MM.1S (cell line): ENCODE data around the gene TNFRSF25.

Experiments used
- DNase-seq: peaks from one replicate; pipeline ENCODE4 v3.0.0-alpha.2; 2015
- H2AFZ ChIP-seq: fragments of 300-600 bp; sonication (generic); 2 replicates; pipeline ENCODE4 v1.6.0; 2016; ENCODE audit warnings: antibody characterized with exemption, low read length
- H3F3A ChIP-seq: fragments of 300-600 bp; sonication (generic); 2 replicates; pipeline ENCODE4 v1.6.1; 2016; ENCODE audit warnings: mild to moderate bottlenecking, antibody characterized with exemption, low read length, moderate library complexity, mixed read lengths; ENCODE audit not compliant: insufficient read depth
- H3K27ac ChIP-seq: fragments of 300-600 bp; sonication (generic); 2 replicates; pipeline ENCODE4 v1.5.1; 2016; ENCODE audit warnings: mild to moderate bottlenecking, low read length
- H3K27me3 ChIP-seq: fragments of 300-600 bp; sonication (generic); replicated peaks from 2 replicates; pipeline ENCODE4 v1.6.0; 2016; ENCODE audit warnings: low read length; ENCODE audit not compliant: insufficient read depth
- H3K36me3 ChIP-seq: fragments of 300-600 bp; sonication (generic); replicated peaks from 2 replicates; pipeline ENCODE4 v1.6.1; 2016; ENCODE audit warnings: mild to moderate bottlenecking, low read length, mixed read lengths; ENCODE audit not compliant: insufficient read depth
- H3K4me1 ChIP-seq: fragments of 300-600 bp; sonication (generic); 2 replicates; pipeline ENCODE4 v1.6.1; 2016; ENCODE audit warnings: low read length, mixed read lengths
- H3K4me2 ChIP-seq: fragments of 300-600 bp; sonication (generic); 2 replicates; pipeline ENCODE4 v1.6.0; 2016; ENCODE audit warnings: low read depth, low read length
- H3K4me3 ChIP-seq: fragments of 300-600 bp; sonication (generic); 2 replicates; pipeline ENCODE4 v1.5.1; 2016; ENCODE audit warnings: low read length, mixed read lengths
- H3K79me2 ChIP-seq: fragments of 300-600 bp; sonication (generic); 2 replicates; pipeline ENCODE4 v1.6.1; 2016; ENCODE audit warnings: mixed run types, low read length, mixed read lengths
- H3K9ac ChIP-seq: fragments of 300-600 bp; sonication (generic); 2 replicates; pipeline ENCODE4 v1.6.1; 2016; ENCODE audit warnings: low read length, mixed read lengths
- H3K9me2 ChIP-seq: fragments of 300-600 bp; sonication (generic); replicated peaks from 2 replicates; pipeline ENCODE4 v1.6.1; 2016; ENCODE audit warnings: mild to moderate bottlenecking, low read length, mixed read lengths; ENCODE audit not compliant: insufficient read depth
- H3K9me3 ChIP-seq: fragments of 300-600 bp; sonication (generic); replicated peaks from 2 replicates; pipeline ENCODE4 v1.6.1; 2016; ENCODE audit warnings: mild to moderate bottlenecking, low read length, mixed read lengths; ENCODE audit not compliant: insufficient read depth
- H4K20me1 ChIP-seq: fragments of 300-600 bp; sonication (generic); 2 replicates; pipeline ENCODE4 v1.6.1; 2016; ENCODE audit warnings: mild to moderate bottlenecking, low read length, moderate library complexity, mixed read lengths; ENCODE audit not compliant: insufficient read depth
- CTCF ChIP-seq: fragments of 300-600 bp; sonication (generic); IDR thresholded peaks from 2 replicates; pipeline ENCODE4 v1.5.1; 2016; ENCODE audit warnings: antibody characterized with exemption, low read length, mixed read lengths
- EZH2 ChIP-seq: fragments of 300-600 bp; sonication (generic); optimal IDR thresholded peaks from 2 replicates; pipeline ENCODE3; 2017; ENCODE audit warnings: low read depth, mild to moderate bottlenecking, antibody characterized with exemption, low read length, mixed read lengths
- EZH2phosphoT487 ChIP-seq: fragments of 300-600 bp; sonication (generic); IDR thresholded peaks from 2 replicates; pipeline ENCODE4 v1.6.1; 2018; ENCODE audit warnings: antibody characterized with exemption, low read length

The TNFRSF25 gene

GRCh38 chr1:6481820-6482219 is 15.8 kb upstream of the TNFRSF25 start:
- Histone ChIP-seq H3K79me2 (no peaks in the 10 kb centered on the region), H3K9me2 (no peaks in the 10 kb centered on the region), H3K4me1 (no peaks in the 10 kb centered on the region), H3K4me3 (no peak overlapping the region), H3F3A (no peaks in the 10 kb centered on the region), H3K27ac (no peak overlapping the region), H3K4me2 (no peak overlapping the region), H4K20me1 (no peaks in the 10 kb centered on the region), H3K36me3 (no peaks in the 10 kb centered on the region), H3K9ac (no peak overlapping the region), H2AFZ (no peak overlapping the region), H3K27me3 (peaks cover 83% of the 10 kb centered on the region), H3K9me3 (no peaks in the 10 kb centered on the region)
- TF ChIP-seq EZH2phosphoT487 (no peak), EZH2 (no peak), CTCF (no peak)
- DNase-seq: no peak

GRCh38 chr1:6477039-6477820 is 11.3 kb upstream of the TNFRSF25 start:
- Histone ChIP-seq H3K9me3 (no peaks in the 10 kb centered on the region), H3K27ac (no peak overlapping the region), H3K4me3 (no peak overlapping the region), H4K20me1 (no peaks in the 10 kb centered on the region), H3F3A (no peaks in the 10 kb centered on the region), H3K79me2 (no peaks in the 10 kb centered on the region), H3K9me2 (no peaks in the 10 kb centered on the region), H3K4me1 (peaks cover 3% of the 10 kb centered on the region; the same call in 1 of the 2 replicates), H3K36me3 (no peaks in the 10 kb centered on the region), H3K9ac (no peak overlapping the region), H3K4me2 (no peak overlapping the region), H2AFZ (no peak overlapping the region), H3K27me3 (peaks cover 62% of the 10 kb centered on the region)
- no peak for TF ChIP-seq EZH2phosphoT487
- TF ChIP-seq CTCF: no peak
- TF ChIP-seq EZH2: no peak
- DNase-seq: no peak

- peaks cover 57% of the 10 kb centered on the region for H3K27me3 ChIP-seq
- no peaks in the 10 kb centered on the region for H3K9me2 ChIP-seq
- no peaks in the 10 kb centered on the region for H3K36me3 ChIP-seq
- DNase-seq: no peak
- H3K79me2 ChIP-seq: no peaks in the 10 kb centered on the region
- H4K20me1 ChIP-seq: no peaks in the 10 kb centered on the region
- no peaks in the 10 kb centered on the region for H3F3A ChIP-seq
- no peak overlapping the region for H3K9ac ChIP-seq
- no peak overlapping the region for H3K4me3 ChIP-seq
- TF ChIP-seq EZH2phosphoT487: no peak
- TF ChIP-seq EZH2: no peak
- TF ChIP-seq CTCF: no peak
- H3K27ac ChIP-seq: no peak overlapping the region
- peaks cover 7% of the 10 kb centered on the region; the same call in 1 of the 2 replicates for H3K4me1 ChIP-seq
- no peak overlapping the region for H2AFZ ChIP-seq
- H3K4me2 ChIP-seq: no peak overlapping the region
- H3K9me3 ChIP-seq: no peaks in the 10 kb centered on the region
Measured at GRCh38 chr1:6476483-6476882, 10.5 kb upstream of the TNFRSF25 start.
